Bronchial epithelial cell (primary cell): ENCODE data around the gene FER1L5. TPM values are rescaled to one million over a fixed set of nuclear protein-coding genes. Genes with fewer than 3 reads are reported as not detected.
"Not testable (repeated sequence)": the region's sequence is repeated elsewhere in the genome, so short reads cannot be mapped to it uniquely, and the experiment has no call there.

Source experiments
- DNase-seq: peaks from one replicate; pipeline ENCODE4 v3.0.0-alpha.2; 2010; ENCODE audit warnings: low read depth
- FAIRE-seq: peaks from 2 replicates; lab custom pipeline; 2011; peaks lifted over from hg19 to GRCh38; lab: Jason Lieb, UNC
- H3K27me3 ChIP-seq: 2 replicates; pipeline ENCODE4 v1.5.1; 2011; ENCODE audit warnings: low read length; ENCODE audit not compliant: control insufficient read depth, insufficient read depth
- H3K36me3 ChIP-seq: 2 replicates; pipeline ENCODE4 v1.5.1; 2011; ENCODE audit warnings: low read length; ENCODE audit not compliant: control insufficient read depth, insufficient read depth
- H3K4me3 ChIP-seq: 2 replicates; pipeline ENCODE4 v1.5.1; 2011; ENCODE audit warnings: mild to moderate bottlenecking, low read depth, low read length, control low read depth
- total RNA-seq: library from RNA; depleted of rRNA; stranded (reverse); fragments of >200 nt; gene quantifications from 2 replicates; pipeline ENCODE4 v1.2.1, GENCODE V29; 2014
- TF ChIP-seq, protein P1 (sequence below): IDR thresholded peaks from 2 replicates; pipeline ENCODE4 v1.5.1; 2011; ENCODE audit warnings: mild to moderate bottlenecking, moderate library complexity, low read length, control low read depth, inconsistent platforms; ENCODE audit not compliant: insufficient read depth, severe bottlenecking

FER1L5 gene
- total RNA-seq, 1 donor from 2014 or later: under 0.01 TPM

DNA sequence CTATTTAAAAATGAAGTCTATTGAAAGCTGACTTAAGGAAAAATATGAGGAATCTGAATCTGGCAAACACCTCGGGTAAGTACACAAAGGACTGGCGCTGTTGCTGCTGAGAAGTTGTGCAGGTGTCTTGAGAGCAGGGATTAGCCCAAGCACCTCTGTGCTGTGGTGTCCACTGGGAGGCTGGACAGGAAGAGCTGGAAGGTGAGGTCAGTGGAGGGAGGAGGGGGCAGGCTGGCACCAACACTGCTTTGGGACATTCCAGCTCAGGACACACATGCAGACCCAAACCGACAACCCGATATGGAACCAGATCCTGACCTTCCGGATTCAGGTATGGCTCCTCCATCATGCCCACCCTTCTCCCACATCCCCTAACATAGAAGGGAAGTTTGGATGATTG, 20.6 kb downstream of the FER1L5 start:
- no peak for FAIRE-seq
- Histone ChIP-seq H3K4me3 (no peak overlapping the region), H3K36me3 (no peaks in the 10 kb centered on the region), H3K27me3 (no peaks in the 10 kb centered on the region)
- DNase-seq: no peak
- TF ChIP-seq, protein P1, sequence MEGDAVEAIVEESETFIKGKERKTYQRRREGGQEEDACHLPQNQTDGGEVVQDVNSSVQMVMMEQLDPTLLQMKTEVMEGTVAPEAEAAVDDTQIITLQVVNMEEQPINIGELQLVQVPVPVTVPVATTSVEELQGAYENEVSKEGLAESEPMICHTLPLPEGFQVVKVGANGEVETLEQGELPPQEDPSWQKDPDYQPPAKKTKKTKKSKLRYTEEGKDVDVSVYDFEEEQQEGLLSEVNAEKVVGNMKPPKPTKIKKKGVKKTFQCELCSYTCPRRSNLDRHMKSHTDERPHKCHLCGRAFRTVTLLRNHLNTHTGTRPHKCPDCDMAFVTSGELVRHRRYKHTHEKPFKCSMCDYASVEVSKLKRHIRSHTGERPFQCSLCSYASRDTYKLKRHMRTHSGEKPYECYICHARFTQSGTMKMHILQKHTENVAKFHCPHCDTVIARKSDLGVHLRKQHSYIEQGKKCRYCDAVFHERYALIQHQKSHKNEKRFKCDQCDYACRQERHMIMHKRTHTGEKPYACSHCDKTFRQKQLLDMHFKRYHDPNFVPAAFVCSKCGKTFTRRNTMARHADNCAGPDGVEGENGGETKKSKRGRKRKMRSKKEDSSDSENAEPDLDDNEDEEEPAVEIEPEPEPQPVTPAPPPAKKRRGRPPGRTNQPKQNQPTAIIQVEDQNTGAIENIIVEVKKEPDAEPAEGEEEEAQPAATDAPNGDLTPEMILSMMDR: no peak

DNA sequence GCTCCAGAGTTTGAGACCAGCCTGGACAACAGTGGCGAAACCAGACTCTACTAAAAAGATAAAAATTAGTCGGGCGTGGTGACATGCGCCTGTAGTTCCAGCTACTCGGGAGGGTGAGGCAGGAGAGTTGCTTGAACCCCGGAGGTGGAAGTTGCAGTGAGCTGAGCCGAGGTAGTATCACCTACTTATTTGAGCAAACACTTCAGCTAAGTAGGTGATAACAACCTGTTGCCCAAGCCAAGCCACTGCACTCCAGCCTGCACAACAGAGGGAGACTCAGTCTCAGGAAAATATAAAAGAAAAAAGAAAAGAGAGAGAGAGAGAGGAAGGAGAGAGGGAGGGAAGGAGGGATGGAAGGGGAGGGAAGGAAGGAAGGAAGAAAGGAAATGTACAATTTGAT, 21.3 kb downstream of the FER1L5 start:
- no peak overlapping the region for H3K4me3 ChIP-seq
- H3K36me3 ChIP-seq: no peaks in the 10 kb centered on the region
- H3K27me3 ChIP-seq: no peaks in the 10 kb centered on the region
- DNase-seq (no peak), FAIRE-seq (no peak)
- TF ChIP-seq, protein P1: no peak

DNA sequence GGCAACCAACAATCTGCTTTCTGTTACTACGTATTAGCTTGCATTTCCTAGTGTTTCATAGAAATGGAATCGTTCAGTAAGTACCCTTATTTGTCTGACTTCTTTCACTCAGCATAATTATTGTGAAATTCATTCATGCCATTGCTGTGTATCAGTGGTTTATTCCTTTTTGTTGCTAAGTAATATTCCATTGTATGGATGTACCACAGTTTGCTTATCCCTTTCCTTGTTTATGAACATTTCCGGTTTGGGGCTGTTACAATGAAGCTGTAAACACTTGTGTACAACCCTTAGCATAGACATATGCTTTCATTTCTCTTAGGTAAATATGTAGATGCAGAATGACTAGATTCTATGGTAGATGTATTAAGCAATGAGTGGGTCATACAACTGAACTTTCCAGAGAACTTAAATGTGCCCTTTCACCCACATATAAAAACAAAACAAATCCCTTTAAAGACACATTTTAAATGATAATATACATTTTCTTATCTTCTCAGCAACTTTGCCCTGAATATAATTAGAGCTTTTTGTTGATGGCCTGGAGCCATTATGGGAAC, 21.9 kb downstream of the FER1L5 start:
- FAIRE-seq (no peak), DNase-seq (peak; percentile 54)
- TF ChIP-seq, protein P1: no peak
- Histone ChIP-seq H3K27me3 (no peaks in the 10 kb centered on the region), H3K4me3 (no peak overlapping the region), H3K36me3 (no peaks in the 10 kb centered on the region)

DNA sequence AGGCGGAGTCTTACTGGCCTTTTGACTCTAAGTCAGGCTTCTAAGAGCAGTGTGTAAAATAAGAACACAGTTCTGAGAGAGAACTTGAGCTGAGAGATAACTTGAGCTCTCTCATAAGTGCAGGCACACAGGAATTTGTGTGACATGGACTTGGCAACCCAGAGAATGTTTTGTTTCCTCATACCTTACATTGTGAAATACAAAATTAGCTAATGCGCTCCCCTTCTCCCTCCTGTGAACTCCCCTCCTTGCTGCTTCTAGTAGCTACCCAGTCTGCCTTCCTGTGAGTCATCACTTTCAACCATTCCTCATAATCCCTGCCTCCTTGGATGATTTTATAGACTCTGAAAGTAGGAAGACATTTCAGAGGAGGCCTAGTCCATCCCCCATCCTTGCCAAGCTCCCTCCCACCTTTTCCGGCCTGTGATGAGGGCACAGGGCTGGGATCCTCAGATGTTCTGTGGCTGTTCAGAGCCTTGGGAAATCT, 22.6 kb downstream of the FER1L5 start:
- DNase-seq: peak; percentile 99
- Histone ChIP-seq H3K27me3 (no peaks in the 10 kb centered on the region), H3K4me3 (no peak overlapping the region), H3K36me3 (no peaks in the 10 kb centered on the region)
- TF ChIP-seq, protein P1: no peak
- FAIRE-seq: peak; percentile 93

DNA sequence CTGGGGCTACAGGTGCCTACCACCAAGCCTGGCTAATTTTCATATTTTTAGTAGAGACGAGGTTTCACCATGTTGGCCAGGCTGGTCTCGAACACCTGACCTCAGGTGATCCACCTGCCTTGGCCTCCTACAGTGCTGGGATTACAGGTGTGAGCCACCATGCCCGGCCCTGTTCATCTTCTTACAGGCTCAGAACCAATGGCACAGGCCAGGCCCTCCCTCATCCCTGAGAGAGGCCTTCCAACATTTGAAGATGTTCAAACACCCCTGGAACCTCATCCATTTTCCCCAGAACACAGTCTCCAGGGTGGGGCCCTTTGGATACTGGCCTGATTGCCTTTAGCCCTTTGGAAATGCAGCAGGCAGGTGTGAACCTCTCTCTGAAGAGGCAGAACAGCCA, 23.2 kb downstream of the FER1L5 start:
- H3K4me3 ChIP-seq, FAIRE-seq, H3K27me3 ChIP-seq, H3K36me3 ChIP-seq, DNase-seq: not testable (repeated sequence)

DNA sequence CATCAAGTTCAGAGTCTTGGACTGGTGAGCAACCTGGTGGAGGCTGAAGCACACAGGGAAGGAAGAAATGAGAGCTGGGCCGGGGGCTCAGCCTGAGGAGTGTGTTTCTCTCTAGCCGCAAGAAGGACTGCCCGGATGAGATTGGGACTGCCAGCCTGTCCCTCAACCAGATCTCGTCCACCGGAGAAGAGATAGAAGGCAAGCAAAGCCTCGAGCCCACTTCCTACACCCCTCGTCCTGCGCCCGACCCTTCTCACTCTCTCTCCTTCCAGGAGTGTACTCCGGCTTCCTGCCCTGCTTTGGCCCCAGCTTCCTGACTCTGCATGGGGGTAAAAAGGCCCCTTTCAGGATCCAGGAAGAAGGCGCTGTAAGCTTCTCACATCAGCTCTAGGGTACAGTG, 26.2 kb downstream of the FER1L5 start:
- Histone ChIP-seq H3K4me3 (no peak overlapping the region), H3K27me3 (no peaks in the 10 kb centered on the region), H3K36me3 (no peaks in the 10 kb centered on the region)
- TF ChIP-seq, protein P1: no peak
- no peak for FAIRE-seq
- no peak for DNase-seq
